ENCODE measurements around the gene MAD1L1.
A peak's percentile ranks its signal among the peaks of the same experiment; 100 is the strongest.

The MAD1L1 gene

DNA sequence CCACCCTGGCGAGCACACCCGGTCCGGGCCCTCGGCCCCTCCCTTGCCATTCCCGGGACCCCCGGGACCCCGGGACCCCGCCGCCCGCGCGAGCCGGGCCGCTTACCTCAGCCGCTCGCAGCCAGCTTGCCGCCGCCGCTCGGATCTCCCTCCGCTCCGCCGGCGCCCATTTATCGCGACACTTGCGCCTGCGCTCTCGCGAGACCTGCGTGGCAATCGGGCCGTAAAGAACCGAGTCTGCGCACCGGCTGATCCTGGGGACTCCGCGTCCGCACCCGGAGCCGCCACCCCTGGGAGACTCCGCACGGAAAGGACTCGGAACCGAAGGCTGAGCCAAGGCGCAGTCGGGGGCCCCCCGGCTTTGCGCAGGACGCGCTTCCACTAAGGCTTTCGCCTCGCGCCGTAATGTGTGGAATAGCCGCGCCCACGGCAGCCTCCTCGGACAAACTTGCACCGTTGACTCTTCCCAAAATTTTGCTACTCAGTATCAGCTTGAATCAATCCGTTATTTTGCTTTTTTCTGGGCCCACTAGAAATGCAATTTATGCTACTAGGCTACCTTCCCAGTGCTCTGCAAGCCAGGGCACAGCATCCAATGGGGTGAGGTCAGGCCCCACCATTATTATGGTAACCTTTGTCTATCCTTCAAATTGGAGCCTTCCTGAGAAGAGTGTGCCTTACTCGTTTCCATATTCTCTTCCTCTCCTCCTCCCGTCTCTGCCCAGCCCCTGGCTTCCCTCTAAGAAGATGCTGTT, at the start of gene MAD1L1:
Gene MAD1L1 (minus strand): TSS at position 180 of the 755 bp plus-strand sequence. CDS start 2,812 bp downstream, outside the sequence.
- DNase-seq (ENCODE audit: low spot score): peak; percentile 98

- DNase-seq (ENCODE audit: low spot score): peak; percentile 15
Measured at GRCh38 chr7:2282185-2282751, 49.5 kb upstream of the MAD1L1 start.

GRCh38 chr7:2281541-2281940, 48.8 kb upstream of the MAD1L1 start:
- DNase-seq (ENCODE audit: low spot score): peak; percentile 67

- DNase-seq (ENCODE audit: low spot score): no peak
Measured at GRCh38 chr7:2280424-2280823, 47.7 kb upstream of the MAD1L1 start.

- no peak for DNase-seq (ENCODE audit: low spot score)
Measured at GRCh38 chr7:2279896-2280295, 47.2 kb upstream of the MAD1L1 start.

DNA sequence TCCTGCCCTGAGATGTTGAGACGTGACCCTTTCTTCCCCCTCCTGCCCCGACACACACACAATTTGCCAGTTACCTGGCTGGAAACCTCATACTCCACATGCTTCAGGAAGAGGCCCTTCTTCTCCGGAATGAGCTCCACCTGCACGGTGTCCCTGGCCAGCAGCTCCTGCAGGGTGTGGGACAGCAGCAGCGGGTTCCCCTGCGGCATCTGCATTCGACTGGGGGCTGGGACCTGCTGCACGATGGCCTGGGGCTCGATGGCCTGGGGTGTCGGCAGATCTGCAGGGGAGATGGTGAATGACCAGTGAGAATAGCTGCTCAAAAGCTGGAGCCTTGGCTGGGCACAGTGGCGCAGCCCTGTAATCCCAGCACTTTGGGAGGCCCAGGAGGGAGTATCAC, 45.3 kb upstream of the MAD1L1 start:
- DNase-seq (ENCODE audit: low spot score): no peak

DNA sequence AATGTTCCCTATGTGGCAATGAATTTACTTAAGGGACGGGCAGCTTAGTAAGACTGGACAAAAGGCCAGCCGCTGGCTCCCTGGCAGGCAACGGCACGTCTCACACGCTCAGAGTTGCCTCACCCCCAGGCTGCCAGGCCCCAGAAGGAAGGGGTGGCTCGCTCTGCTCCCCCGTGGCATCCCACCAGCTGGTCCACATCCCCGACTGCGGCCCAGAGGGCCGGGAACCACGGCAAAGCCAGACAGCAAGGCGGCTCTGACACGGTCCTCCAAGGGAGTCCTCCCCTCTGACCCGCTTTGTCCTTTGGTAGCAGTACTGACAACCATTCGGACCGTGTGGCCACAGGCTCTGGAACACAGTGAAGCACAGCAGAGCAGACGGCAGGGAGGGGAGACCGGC, 43.4 kb upstream of the MAD1L1 start:
- no peak for DNase-seq (ENCODE audit: low spot score)

GRCh38 chr7:2275101-2275500, 42.4 kb upstream of the MAD1L1 start:
- DNase-seq (ENCODE audit: low spot score): no peak

GRCh38 chr7:2274666-2275065, 41.9 kb upstream of the MAD1L1 start:
- no peak for DNase-seq (ENCODE audit: low spot score)

GRCh38 chr7:2273866-2274265, 41.1 kb upstream of the MAD1L1 start:
- no peak for DNase-seq (ENCODE audit: low spot score)

DNA sequence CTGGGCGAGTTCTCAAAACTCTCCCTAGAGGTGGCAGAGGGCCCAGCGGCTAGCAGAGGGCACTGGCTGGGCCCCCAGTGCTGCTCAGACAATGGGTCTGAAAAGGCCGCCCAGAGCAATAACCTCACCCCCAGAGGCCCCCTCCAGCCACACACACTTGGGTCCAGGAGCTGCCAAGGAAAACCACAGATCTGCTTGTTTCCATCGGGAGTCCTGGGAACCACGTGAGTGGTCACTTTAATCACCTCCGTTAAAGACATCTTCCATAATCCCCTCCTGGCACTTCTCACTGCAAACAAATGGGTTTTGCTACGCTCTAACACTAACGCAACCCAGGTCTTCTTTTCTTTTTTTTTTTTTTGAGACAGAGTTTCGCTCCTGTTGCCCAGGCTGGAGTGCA, 39.3 kb upstream of the MAD1L1 start:
- no peak for DNase-seq (ENCODE audit: low spot score)

- no peak for DNase-seq (ENCODE audit: low spot score)
Measured at GRCh38 chr7:2271273-2272026, 38.7 kb upstream of the MAD1L1 start.

GRCh38 chr7:2270495-2270894, 37.8 kb upstream of the MAD1L1 start:
- no peak for DNase-seq (ENCODE audit: low spot score)

DNA sequence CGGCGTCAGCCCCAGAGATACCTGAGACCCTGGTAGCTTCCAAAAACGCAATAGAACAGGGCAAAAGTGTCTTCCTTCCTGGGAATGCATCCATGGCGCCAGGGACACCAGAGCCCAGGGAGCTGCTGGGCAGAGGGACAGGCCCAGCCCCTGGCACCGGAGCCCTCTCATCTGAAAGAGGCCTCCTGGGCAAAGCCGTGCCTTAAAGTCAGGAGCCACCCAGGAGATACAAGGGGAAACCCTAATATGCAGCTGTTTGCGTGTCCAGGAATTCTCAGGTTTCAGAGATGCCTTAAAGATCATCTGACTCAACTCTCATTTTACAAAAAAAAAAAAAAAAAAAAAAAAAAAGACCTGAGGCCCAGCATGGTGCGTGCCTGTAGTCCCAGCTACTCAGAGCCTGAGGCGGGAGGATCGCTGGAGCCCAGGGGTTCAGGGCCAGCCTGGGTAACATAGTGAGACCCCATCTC, 37.3 kb upstream of the MAD1L1 start:
- no peak for DNase-seq (ENCODE audit: low spot score)

GRCh38 chr7:2269089-2269990, 36.6 kb upstream of the MAD1L1 start:
- DNase-seq (ENCODE audit: low spot score): peak; percentile 71

DNA sequence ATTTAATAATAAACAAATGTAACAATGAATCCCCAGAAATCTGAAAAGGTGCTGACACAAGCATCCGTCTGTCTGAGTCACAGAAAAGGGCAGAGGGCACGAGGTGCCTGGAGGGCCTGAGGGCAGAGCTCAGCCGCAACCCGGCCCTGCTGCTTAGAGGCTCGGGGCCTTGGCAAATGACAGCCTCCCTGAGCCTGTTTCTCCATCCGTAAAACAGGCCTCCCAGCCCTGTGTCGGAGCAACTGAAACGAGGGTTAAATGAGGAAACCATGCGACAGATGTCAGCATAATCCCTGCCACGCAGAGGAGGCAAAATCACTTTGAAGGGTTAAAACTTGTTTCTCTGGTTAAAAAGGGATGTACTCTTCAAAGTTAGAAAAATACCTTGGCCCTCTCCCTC, 34.2 kb upstream of the MAD1L1 start:
- DNase-seq (ENCODE audit: low spot score): peak; percentile 34

DNA sequence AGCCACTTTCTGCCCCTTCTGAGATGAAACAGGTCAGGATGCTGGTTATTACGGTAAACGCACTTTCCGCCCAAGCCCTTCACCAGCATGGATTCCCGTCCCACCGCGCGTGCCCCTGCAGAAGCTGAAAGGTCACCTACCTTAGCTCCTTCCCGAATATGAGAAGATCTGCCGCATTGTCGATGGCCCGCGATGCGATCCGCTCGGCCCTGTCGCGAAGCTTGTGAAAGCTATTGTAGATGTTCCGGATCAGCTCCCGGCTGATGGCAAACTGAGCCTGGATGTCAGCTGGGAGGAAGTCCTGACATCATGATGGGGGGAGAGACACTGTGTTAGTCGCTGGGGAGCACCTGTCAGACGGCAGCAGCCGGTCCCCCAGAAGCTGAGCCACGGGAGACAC, 31.4 kb upstream of the MAD1L1 start:
- DNase-seq (ENCODE audit: low spot score): no peak

GRCh38 chr7:2263176-2263575, 30.4 kb upstream of the MAD1L1 start:
- no peak for DNase-seq (ENCODE audit: low spot score)

DNA sequence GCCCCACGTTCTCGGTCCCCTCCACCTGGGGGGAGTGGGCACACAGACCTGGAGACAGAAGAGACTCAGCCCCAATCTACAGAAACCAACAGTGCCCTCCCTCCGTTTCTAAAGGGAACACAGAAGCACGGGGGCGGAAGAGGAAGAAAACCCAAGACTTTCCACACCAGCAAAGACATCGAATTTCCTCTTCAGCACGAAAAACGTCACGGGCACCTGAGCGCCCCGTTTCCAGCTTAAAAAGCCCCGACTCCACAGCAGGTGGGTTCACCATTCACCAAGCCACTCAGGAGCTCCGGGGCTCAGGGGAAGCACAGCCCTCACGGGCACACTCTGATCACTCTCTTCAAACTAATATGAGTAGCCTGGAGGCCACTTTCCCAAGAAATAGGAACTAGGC, 28.9 kb upstream of the MAD1L1 start:
- DNase-seq (ENCODE audit: low spot score): no peak

GRCh38 chr7:2260820-2261219, 28.1 kb upstream of the MAD1L1 start:
- DNase-seq (ENCODE audit: low spot score): no peak

DNA sequence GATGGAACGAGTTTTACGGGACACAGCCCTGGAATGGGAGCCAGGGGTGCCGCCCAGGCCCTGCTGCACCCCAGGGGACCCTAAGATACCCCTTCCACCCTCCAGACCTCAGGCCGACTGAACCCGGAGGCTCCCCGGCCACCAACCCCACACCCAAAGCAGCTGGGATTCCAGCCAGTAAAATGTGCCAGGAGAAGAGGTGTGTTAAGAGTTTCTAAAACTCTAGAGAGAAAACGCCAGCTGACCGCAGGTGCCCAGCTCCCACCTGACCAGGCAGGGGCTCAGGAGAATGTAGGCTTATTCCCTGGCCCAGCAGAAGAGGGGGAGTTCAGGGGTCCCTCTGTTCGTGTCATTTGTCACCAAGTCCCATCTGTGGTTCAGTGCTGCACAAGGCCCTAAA, 26.7 kb upstream of the MAD1L1 start:
- DNase-seq (ENCODE audit: low spot score): no peak
